Pancreas (tissue), 10 donors: Measurements from ENCODE around the gene P2RX5. TPM values are rescaled to one million over a fixed set of nuclear protein-coding genes. Genes with fewer than 3 reads are reported as not detected.

Source experiments
- ATAC-seq, 4 donors: fragments of 200-7000 bp; cut with Tn5 transposase; one replicate each; pipeline versions ENCODE4 v1.8.0 to v1.9.1; 2020; ENCODE audit warnings: mild to moderate bottlenecking in 4 of 4, moderate library complexity in 4 of 4
- DNase-seq, 6 donors: peaks; one replicate each; pipeline ENCODE4 v3.0.0-alpha.2; 2020
- FAIRE-seq: peaks from 2 replicates; lab custom pipeline; 2012; peaks lifted over from hg19 to GRCh38; lab: Jason Lieb, UNC
- H3K27ac ChIP-seq, 4 donors: fragments of 200-600 bp; sonication (generic); 1 replicate in 3 of 4; 2 replicates in 1 of 4; pipeline versions ENCODE4 v1.5.0 to v1.8.0; 2020
- H3K27me3 ChIP-seq, 4 donors: fragments of 200-600 bp; one replicate each; pipeline ENCODE4 v1.8.0; 2021
- H3K36me3 ChIP-seq, 3 donors: fragments of 200-600 bp; sonication (generic) in 1 of 3; one replicate each; pipeline versions ENCODE4 v1.5.0 to v1.8.0; 2020 to 2021
- H3K4me1 ChIP-seq, 3 donors: fragments of 200-600 bp; one replicate each; pipeline ENCODE4 v1.8.0; 2021
- H3K4me3 ChIP-seq, 4 donors: fragments of 200-600 bp; sonication (generic) in 2 of 4; one replicate each; pipeline versions ENCODE4 v1.5.0 to v1.8.0; 2020 to 2021
- H3K9me3 ChIP-seq, 4 donors: fragments of 200-600 bp; one replicate each; pipeline ENCODE4 v1.8.0; 2021
- CTCF ChIP-seq, 4 donors: fragments of 200-600 bp; sonication (generic) in 3 of 4; IDR thresholded peaks; one replicate each; pipeline versions ENCODE4 v1.5.0 to v1.8.0; 2021; ENCODE audit warnings: antibody characterized with exemption in 4 of 4
- WGBS, 2 donors: extraction: QIAGEN DNeasy Blood & Tissue Kit; methylation state at CpG; one replicate each; pipeline ENCODE4 v1.1.7; 2013; 5-methylcytosine and 5-hydroxymethylcytosine counted together
- intact Hi-C, 3 donors: fragments of 100-400 bp; cut with DNase I; formaldehyde crosslinking; loops; one replicate each; pipeline versions ENCODE4 v1.11.1 to v1.14.2; 2022
- polyA plus RNA-seq, 2 donors: library from polyadenylated mRNA; stranded (reverse); fragments of 200-250 nt; gene quantifications; one replicate each; pipeline ENCODE4 v1.2.3, GENCODE V29; 2013
- total RNA-seq, 6 donors: library from RNA; stranded (reverse); fragmentation: NEBNext Ultra II Directional in 4 of 6; extraction: Animal tissue kit (Norgen Biotek cat#: 25700) in 4 of 6; gene quantifications; one replicate each; pipeline versions ENCODE4 v1.2.1 to v1.2.4, GENCODE V29; 2021 to 2023
- donor health status: healthy with polysubstance abuse.
- donor health status: DM: no; HTN: no; CAD: no; lungs with moderate emphysema.
- donor health status: DM: no; HTN: no; CAD: no.
- donor health status: control.
- donor health status: control.
- donor health status: Bipolar disorder and iron deficiency.
- donor health status: DM: yes; HTN: yes; CAD: no.
- donor health status: DM: no; HTN: no; CAD: no.
- donor health status: DM: no; HTN: no; CAD: no.
- donor health status: DM: yes; HTN: yes; CAD: no.

P2RX5 gene
- total and polyA plus RNA-seq, 8 donors: 0.13 to 1.4 (median 0.55) TPM

GRCh38 chr17:3690094-3690715 is 5.8 kb downstream of the P2RX5 start:
- H3K27me3 ChIP-seq: no peaks in the 10 kb centered on the region
- H3K27ac ChIP-seq: no peak overlapping the region
- DNase-seq (no peak), ATAC-seq (no peak), FAIRE-seq (no peak)
- H3K4me1 ChIP-seq: no peaks in the 10 kb centered on the region
- no peak overlapping the region for H3K4me3 ChIP-seq
- intact Hi-C loops: no loop called here
- no peak for TF ChIP-seq CTCF (IDR thresholded peaks at IDR 0.05)
- H3K36me3 ChIP-seq: no peaks in the 10 kb centered on the region
- H3K9me3 ChIP-seq: no peaks in the 10 kb centered on the region
- WGBS, 2 donors: 67 to 70% methylated on average over 22 of the region's 22 CpGs

- no peak for DNase-seq
- no peak overlapping the region for H3K27ac ChIP-seq
- TF ChIP-seq CTCF (IDR thresholded peaks at IDR 0.05): no peak
- no peaks in the 10 kb centered on the region for H3K27me3 ChIP-seq
- H3K36me3 ChIP-seq: no peaks in the 10 kb centered on the region
- intact Hi-C loops: no loop called here
- no peaks in the 10 kb centered on the region for H3K4me1 ChIP-seq
- WGBS, 2 donors: 73 to 80% methylated on average over 40 to 44 of the region's 44 CpGs
- FAIRE-seq: no peak
- ATAC-seq: peak in 1 of 4 donors; percentile 82
- H3K4me3 ChIP-seq: no peak overlapping the region
- H3K9me3 ChIP-seq: no peaks in the 10 kb centered on the region
Measured at GRCh38 chr17:3689262-3690093, 6.5 kb downstream of the P2RX5 start.

DNA sequence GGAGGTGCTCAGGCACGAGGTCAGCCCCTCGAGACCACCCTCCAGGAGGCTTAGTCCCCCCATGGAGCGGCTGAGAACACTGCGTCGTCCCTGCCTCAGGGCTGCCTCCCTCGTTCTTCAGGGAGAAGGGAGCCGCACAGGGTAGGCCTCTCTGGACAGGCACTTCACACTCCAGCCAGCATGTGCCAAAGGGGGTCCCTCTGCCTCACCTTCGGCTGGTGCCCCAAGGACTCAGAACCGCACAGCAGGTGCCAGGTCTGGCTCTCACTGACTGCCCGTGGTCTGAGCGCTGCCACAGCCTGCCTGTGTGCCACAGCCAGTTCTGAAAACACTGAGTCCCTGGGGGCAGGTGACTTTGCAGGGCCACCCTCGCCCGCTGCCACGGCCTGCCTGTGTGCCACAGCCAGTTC is 7.1 kb downstream of the P2RX5 start:
- intact Hi-C loops: no loop called here
- no peak overlapping the region for H3K27ac ChIP-seq
- H3K36me3 ChIP-seq: no peaks in the 10 kb centered on the region
- no peak overlapping the region for H3K4me3 ChIP-seq
- FAIRE-seq (no peak), DNase-seq (no peak), ATAC-seq (peak in 1 of 4 donors; percentile 36)
- H3K27me3 ChIP-seq: no peaks in the 10 kb centered on the region
- no peaks in the 10 kb centered on the region for H3K9me3 ChIP-seq
- TF ChIP-seq CTCF (IDR thresholded peaks at IDR 0.05): no peak
- no peaks in the 10 kb centered on the region for H3K4me1 ChIP-seq
- WGBS, 2 donors: 75 to 82% methylated on average over 13 to 14 of the region's 14 CpGs

GRCh38 chr17:3688027-3688553 is 7.9 kb downstream of the P2RX5 start:
- no peak for TF ChIP-seq CTCF (IDR thresholded peaks at IDR 0.05)
- intact Hi-C loops: no loop called here
- FAIRE-seq: no peak
- 51 to 71% methylated on average over 19 of the region's 19 CpGs for WGBS, 2 donors
- Histone ChIP-seq H3K27ac (no peak overlapping the region), H3K27me3 (no peaks in the 10 kb centered on the region), H3K4me3 (no peak overlapping the region), H3K36me3 (no peaks in the 10 kb centered on the region), H3K9me3 (no peaks in the 10 kb centered on the region), H3K4me1 (no peaks in the 10 kb centered on the region)
- ATAC-seq: no peak
- DNase-seq: no peak
